CD4-positive, alpha-beta T cell treated with Interleukin-17A for 4 hours (primary cell): ENCODE results near the gene TAGLN.
"Not testable (repeated sequence)": the region's sequence is repeated elsewhere in the genome, so short reads cannot be mapped to it uniquely, and the experiment has no call there.

ENCODE experiments used
- DNase-seq: peaks from one replicate; pipeline ENCODE4 v3.0.0-alpha.2; 2020; ENCODE audit warnings: mixed read lengths

The TAGLN gene

GRCh38 chr11:117197006-117197405 is 2.2 kb upstream of the TAGLN start:
- DNase-seq = no peak

- DNase-seq = no peak
These were observed 1.4 kb upstream of the TAGLN start for GRCh38 chr11:117197516-117198456.

- DNase-seq = no peak
These were observed 557 bp upstream of the TAGLN start for GRCh38 chr11:117198613-117199012.

GRCh38 chr11:117199916-117200812 is 994 bp downstream of the TAGLN start:
- no peak for DNase-seq

- no peak for DNase-seq
These were observed 1.9 kb downstream of the TAGLN start for GRCh38 chr11:117200813-117201657.

GRCh38 chr11:117201658-117202305 is 2.6 kb downstream of the TAGLN start:
- DNase-seq = no peak

GRCh38 chr11:117202386-117203068 is 3.4 kb downstream of the TAGLN start:
- no peak for DNase-seq

- no peak for DNase-seq
These were observed 3.9 kb downstream of the TAGLN start for GRCh38 chr11:117203069-117203407.

GRCh38 chr11:117204283-117205080 is 5.3 kb downstream of the TAGLN start:
- DNase-seq = no peak

- DNase-seq = no peak
These were observed 6.1 kb downstream of the TAGLN start for GRCh38 chr11:117205211-117205818.

- not testable (repeated sequence) for DNase-seq
These were observed 6.9 kb downstream of the TAGLN start for GRCh38 chr11:117206111-117206510.

- DNase-seq = not testable (repeated sequence)
These were observed 7.7 kb downstream of the TAGLN start for GRCh38 chr11:117206859-117207258.

GRCh38 chr11:117207481-117207880 is 8.3 kb downstream of the TAGLN start:
- not testable (repeated sequence) for DNase-seq

GRCh38 chr11:117208710-117209109 is 9.5 kb downstream of the TAGLN start:
- DNase-seq = not testable (repeated sequence)

GRCh38 chr11:117209351-117210125 is 10.4 kb downstream of the TAGLN start:
- DNase-seq = not testable (repeated sequence)

GRCh38 chr11:117210620-117211019 is 11.4 kb downstream of the TAGLN start:
- no peak for DNase-seq

- DNase-seq = no peak
These were observed 13.7 kb downstream of the TAGLN start for GRCh38 chr11:117212697-117213355.

GRCh38 chr11:117214404-117215110 is 15.4 kb downstream of the TAGLN start:
- DNase-seq = no peak
